WTC11 (cell line): ENCODE data around the gene EMSY. TPM values are rescaled to one million over a fixed set of nuclear protein-coding genes. Genes with fewer than 3 reads are reported as not detected.

ENCODE experiments used
- ATAC-seq: fragments of 200-7000 bp; cut with Tn5 transposase; 2 replicates; pipeline ENCODE4 v1.10.0; 2021; ENCODE audit warnings: mild to moderate bottlenecking, moderate library complexity
- CTCF ChIA-PET: fragments of 300-600 bp; sonication (Branson Sonifier 250); formaldehyde crosslinking; loops from one replicate; lab custom pipeline; 2021; ENCODE audit warnings: antibody characterized with exemption; lab: Charles Lee
- POLR2A ChIA-PET: fragments of 350-600 bp; sonication (Branson Sonifier 250); formaldehyde crosslinking; loops from one replicate; lab custom pipeline; 2021; ENCODE audit warnings: antibody characterized with exemption; lab: Charles Lee
- DNase-seq: peaks from one replicate; pipeline ENCODE4 v3.0.0; 2021; ENCODE audit warnings: low spot score
- H3K27ac Mint-ChIP-seq: 2 replicates; pipeline ENCODE4 v1.8.0; 2021; ENCODE audit warnings: mixed read lengths
- H3K27me3 Mint-ChIP-seq: 2 replicates; pipeline ENCODE4 v1.8.0; 2021; ENCODE audit warnings: low read depth, mild to moderate bottlenecking, moderate library complexity, mixed read lengths
- H3K36me3 Mint-ChIP-seq: 2 replicates; pipeline ENCODE4 v1.8.0; 2021; ENCODE audit warnings: mixed read lengths
- H3K4me1 Mint-ChIP-seq: 2 replicates; pipeline ENCODE4 v1.8.0; 2022; ENCODE audit warnings: mixed read lengths
- H3K4me3 Mint-ChIP-seq: 2 replicates; pipeline ENCODE4 v1.8.0; 2021; ENCODE audit warnings: mild to moderate bottlenecking, moderate library complexity, mixed read lengths
- H3K9me3 Mint-ChIP-seq: 2 replicates; pipeline ENCODE4 v1.8.0; 2021; ENCODE audit warnings: mixed read lengths
- AR ChIP-seq: fragments of 250-450 bp; sonication (Bioruptor Pico); IDR thresholded peaks from 2 replicates; pipeline ENCODE4 v1.9.0; 2021; ENCODE audit warnings: mild to moderate bottlenecking
- ATF2 ChIP-seq: sonication (generic); formaldehyde crosslinking; IDR thresholded peaks from 2 replicates; pipeline ENCODE4 v1.8.1; 2022; ENCODE audit warnings: low read depth, missing genetic modification reagents, borderline replicate concordance
- CREM ChIP-seq: sonication (generic); formaldehyde crosslinking; IDR thresholded peaks from 2 replicates; pipeline ENCODE4 v1.8.1; 2022; ENCODE audit warnings: mild to moderate bottlenecking, missing genetic modification reagents, moderate library complexity
- GRHL2 ChIP-seq: fragments of 250-450 bp; sonication (Bioruptor Pico); IDR thresholded peaks from 2 replicates; pipeline ENCODE4 v1.8.0; 2022; ENCODE audit warnings: mild to moderate bottlenecking, moderate library complexity; ENCODE audit not compliant: insufficient replicate concordance, severe bottlenecking
- GTF2I ChIP-seq: fragments of 250-450 bp; sonication (Bioruptor Pico); conservative IDR thresholded peaks from 2 replicates; pipeline ENCODE4 v1.4.0; 2021; ENCODE audit warnings: mild to moderate bottlenecking
- IRF2 ChIP-seq: sonication (generic); formaldehyde crosslinking; IDR thresholded peaks from 2 replicates; pipeline ENCODE4 v1.8.0; 2022; ENCODE audit warnings: low read depth, missing genetic modification reagents, borderline replicate concordance
- MYBL2 ChIP-seq: sonication (generic); formaldehyde crosslinking; IDR thresholded peaks from 2 replicates; pipeline ENCODE4 v1.8.1; 2023; ENCODE audit warnings: mild to moderate bottlenecking, moderate library complexity, missing genetic modification reagents
- OVOL2 ChIP-seq: fragments of 250-450 bp; sonication (Bioruptor Pico); IDR thresholded peaks from 2 replicates; pipeline ENCODE4 v1.9.0; 2021; ENCODE audit warnings: mild to moderate bottlenecking, borderline replicate concordance
- PREB ChIP-seq: sonication (generic); formaldehyde crosslinking; IDR thresholded peaks from 2 replicates; pipeline ENCODE4 v1.8.1; 2022; ENCODE audit warnings: mild to moderate bottlenecking, missing genetic modification reagents, moderate library complexity, borderline replicate concordance
- PRRX2 ChIP-seq: fragments of 250-450 bp; sonication (Bioruptor Pico); IDR thresholded peaks from 2 replicates; pipeline ENCODE4 v1.8.0; 2021; ENCODE audit warnings: mild to moderate bottlenecking
- SOX15 ChIP-seq: fragments of 250-450 bp; sonication (Bioruptor Pico); IDR thresholded peaks from 2 replicates; pipeline ENCODE4 v1.9.0; 2021; ENCODE audit warnings: mild to moderate bottlenecking
- TP53 ChIP-seq: sonication (generic); formaldehyde crosslinking; IDR thresholded peaks from 2 replicates; pipeline ENCODE4 v1.8.1; 2023; ENCODE audit warnings: mild to moderate bottlenecking, missing genetic modification reagents
- USF1 ChIP-seq: sonication (generic); formaldehyde crosslinking; IDR thresholded peaks from 2 replicates; pipeline ENCODE4 v1.8.0; 2022; ENCODE audit warnings: mild to moderate bottlenecking, missing genetic modification reagents
- ZNF219 ChIP-seq: sonication (generic); formaldehyde crosslinking; IDR thresholded peaks from 2 replicates; pipeline ENCODE4 v1.8.0; 2023; ENCODE audit warnings: missing genetic modification reagents, mild to moderate bottlenecking, borderline replicate concordance
- ZNF232 ChIP-seq: sonication (generic); formaldehyde crosslinking; IDR thresholded peaks from 2 replicates; pipeline ENCODE4 v1.8.0; 2022; ENCODE audit warnings: mild to moderate bottlenecking, missing genetic modification reagents
- ZNF317 ChIP-seq: sonication (generic); formaldehyde crosslinking; IDR thresholded peaks from 2 replicates; pipeline ENCODE4 v1.8.1; 2023; ENCODE audit warnings: low read depth, mild to moderate bottlenecking, moderate library complexity, missing genetic modification reagents, borderline replicate concordance
- ZNF423 ChIP-seq: fragments of 250-450 bp; sonication (Bioruptor Pico); IDR thresholded peaks from 2 replicates; pipeline ENCODE4 v2.1.2; 2022; ENCODE audit warnings: mild to moderate bottlenecking, moderate library complexity
- ZNF425 ChIP-seq: fragments of 250-450 bp; sonication (Bioruptor Pico); conservative IDR thresholded peaks from 2 replicates; pipeline ENCODE4 v1.9.0; 2021; ENCODE audit warnings: mild to moderate bottlenecking
- total RNA-seq: library from RNA; stranded (reverse); gene quantifications from 3 replicates; pipeline ENCODE4 v1.2.3, GENCODE V29; 2021

Gene EMSY
- total RNA-seq, 1 experiment from 2014 or later, result 31.1 TPM

- ATAC-seq, result no peak
- no peak for DNase-seq
- Mint-ChIP-seq H3K27ac (no peak overlapping the region), H3K27me3 (no peaks in the 10 kb centered on the region), H3K4me1 (no peaks in the 10 kb centered on the region), H3K4me3 (no peak overlapping the region), H3K9me3 (no peaks in the 10 kb centered on the region), H3K36me3 (peaks cover 45% of the 10 kb centered on the region)
- TF ChIP-seq OVOL2 (CRISPR knock-in tag) (no peak), GTF2I (CRISPR knock-in tag) (no peak), SOX15 (CRISPR knock-in tag) (no peak), ZNF232 (CRISPR knock-in tag) (no peak), MYBL2 (CRISPR knock-in tag) (no peak), ZNF423 (CRISPR knock-in tag) (no peak), ATF2 (CRISPR knock-in tag) (no peak), AR (CRISPR knock-in tag) (no peak), ZNF317 (CRISPR knock-in tag) (no peak), PRRX2 (CRISPR knock-in tag) (no peak), GRHL2 (no peak), PREB (CRISPR knock-in tag) (no peak), ZNF425 (CRISPR knock-in tag) (no peak), USF1 (CRISPR knock-in tag) (no peak), ZNF219 (CRISPR knock-in tag) (no peak), CREM (CRISPR knock-in tag) (no peak), TP53 (CRISPR knock-in tag) (no peak), IRF2 (CRISPR knock-in tag) (no peak)
- ChIA-PET CTCF (no interaction called here), POLR2A (no interaction called here)
Observed at GRCh38 chr11:76542436-76542835, 97.6 kb downstream of the EMSY start.
